AG08395 (cell line): Measurements from ENCODE around the gene NUDT4.
"Not testable (repeated sequence)": the region's sequence is repeated elsewhere in the genome, so short reads cannot be mapped to it uniquely, and the experiment has no call there.

ENCODE experiments used
- DNase-seq: peaks from one replicate; pipeline ENCODE4 v3.0.0; 2012; ENCODE audit warnings: mixed read lengths, low spot score

The NUDT4 gene

GRCh38 chr12:93429448-93429847 is 51.7 kb downstream of the NUDT4 start:
- DNase-seq: no peak

GRCh38 chr12:93429852-93430251 is 52.1 kb downstream of the NUDT4 start:
- DNase-seq: no peak

GRCh38 chr12:93430280-93430679 is 52.6 kb downstream of the NUDT4 start:
- no peak for DNase-seq

GRCh38 chr12:93432031-93432430 is 54.3 kb downstream of the NUDT4 start:
- DNase-seq: not testable (repeated sequence)

- DNase-seq: no peak
These were observed 56.6 kb downstream of the NUDT4 start for GRCh38 chr12:93434256-93434865.

- DNase-seq: no peak
These were observed 60.7 kb downstream of the NUDT4 start for GRCh38 chr12:93438266-93439050.

- DNase-seq: no peak
These were observed 62.5 kb downstream of the NUDT4 start for GRCh38 chr12:93440043-93440835.

- DNase-seq: peak; percentile 26
These were observed 63.4 kb downstream of the NUDT4 start for GRCh38 chr12:93441081-93441616.

- DNase-seq: peak; percentile 95
These were observed 64.1 kb downstream of the NUDT4 start, which contains the start of gene UBE2N for GRCh38 chr12:93441617-93442410. Gene UBE2N (minus strand): TSS chr12:93441947. CDS start chr12:93441884, 63 bp downstream.

GRCh38 chr12:93442411-93443340 is 65.0 kb downstream of the NUDT4 start:
- DNase-seq: peak; percentile 7

- no peak for DNase-seq
These were observed 65.9 kb downstream of the NUDT4 start for GRCh38 chr12:93443576-93443975.

- no peak for DNase-seq
These were observed 70.0 kb downstream of the NUDT4 start for GRCh38 chr12:93447555-93448290.

GRCh38 chr12:93448796-93449195 is 71.1 kb downstream of the NUDT4 start:
- no peak for DNase-seq

- no peak for DNase-seq
These were observed 71.6 kb downstream of the NUDT4 start for GRCh38 chr12:93449277-93449676.

GRCh38 chr12:93451423-93452158 is 73.9 kb downstream of the NUDT4 start:
- no peak for DNase-seq

GRCh38 chr12:93453633-93454032 is 75.9 kb downstream of the NUDT4 start:
- DNase-seq: peak; percentile 81

GRCh38 chr12:93456077-93456476 is 78.4 kb downstream of the NUDT4 start:
- no peak for DNase-seq
